Measurements from ENCODE around the gene RAB34. TPM values are rescaled to one million over a fixed set of nuclear protein-coding genes. Genes with fewer than 3 reads are reported as not detected.

RAB34 gene
- 1 to 10 TPM; 4.9 to 6.6 TPM for total RNA-seq

- H3K36me3 Mint-ChIP-seq: peaks cover 32% of the 10 kb centered on the region
- DNase-seq: peak; percentile 20
- H3K27me3 Mint-ChIP-seq: peaks cover 16% of the 10 kb centered on the region
- H3K9me3 Mint-ChIP-seq: no peaks in the 10 kb centered on the region
- ChIA-PET POLR2A (no interaction called here), CTCF (interaction anchor here (1.0 kb wide), 1 partner anchor 9 kb away, joined by 4 read pairs; the partner anchor contains the start of gene TLCD1)
- peak within 1 kb of the TSS; percentile 71 for H3K27ac Mint-ChIP-seq
- intact Hi-C loops (cut with micrococcal nuclease): loop anchor here (2.0 kb wide), 1 partner anchor 95 kb away; no protein-coding TSS in a partner anchor
- H3K4me1 Mint-ChIP-seq (ENCODE audit: low read depth): peaks cover 30% of the 10 kb centered on the region
- peak within 1 kb of the TSS; percentile 14 for H3K4me3 Mint-ChIP-seq
These were observed at the start of gene RAB34 for GRCh38 chr17:28717578-28718332. Gene RAB34, minus strand, starts transcription at chr17:28717868. Its CDS starts 602 bp downstream, at chr17:28717266.

GRCh38 chr17:28765038-28765437 is 47.4 kb upstream of the RAB34 start:
- Mint-ChIP-seq H3K27ac (peak overlapping the region; percentile 43), H3K4me1 (ENCODE audit: low read depth) (peaks cover 23% of the 10 kb centered on the region), H3K4me3 (no peak overlapping the region), H3K27me3 (no peaks in the 10 kb centered on the region), H3K36me3 (peaks cover 11% of the 10 kb centered on the region), H3K9me3 (no peaks in the 10 kb centered on the region)
- no peak for DNase-seq
- POLR2A ChIA-PET: interaction anchor here (1.5 to 3.9 kb wide), 3 partner anchors 18 to 45 kb away, joined by 4 to 23 read pairs (median 8); partner anchors contain the start of gene NEK8
- intact Hi-C loops (cut with micrococcal nuclease): no loop called here
- CTCF ChIA-PET: interaction anchor here (0.7 to 7.6 kb wide), 18 partner anchors 16 to 352 kb away, joined by 3 to 122 read pairs (median 12); partner anchors contain the start of genes FAM222B, FLOT2, NEK8 and TLCD1

- CTCF ChIA-PET: interaction anchor here (0.6 to 7.6 kb wide), 65 partner anchors 8 to 382 kb away, joined by 3 to 122 read pairs (median 6); partner anchors contain the start of genes BLTP2, DHRS13, FAM222B and FLOT2
- Mint-ChIP-seq H3K27ac (peak overlapping the region; percentile 73), H3K36me3 (peaks cover 17% of the 10 kb centered on the region), H3K27me3 (no peaks in the 10 kb centered on the region), H3K4me3 (no peak overlapping the region), H3K4me1 (ENCODE audit: low read depth) (peaks cover 23% of the 10 kb centered on the region), H3K9me3 (no peaks in the 10 kb centered on the region)
- peak; percentile 84 for DNase-seq
- intact Hi-C loops (cut with micrococcal nuclease): loop anchor here (1.0 to 5.0 kb wide), 5 partner anchors 37 to 153 kb away; partner anchors contain the start of genes DHRS13 and FAM222B
- POLR2A ChIA-PET: interaction anchor here (1.0 to 3.9 kb wide), 8 partner anchors 17 to 493 kb away, joined by 4 to 23 read pairs (median 7); partner anchors contain the start of genes FAM222B, NEK8 and RPL23A
These were observed 46.2 kb upstream of the RAB34 start for GRCh38 chr17:28763804-28764266.

- Mint-ChIP-seq H3K27me3 (no peaks in the 10 kb centered on the region), H3K9me3 (no peaks in the 10 kb centered on the region), H3K4me1 (ENCODE audit: low read depth) (peaks cover 23% of the 10 kb centered on the region), H3K4me3 (no peak overlapping the region), H3K36me3 (peaks cover 18% of the 10 kb centered on the region), H3K27ac (peak overlapping the region; percentile 73)
- ChIA-PET CTCF (interaction anchor here (0.6 to 7.6 kb wide), 63 partner anchors 8 to 354 kb away, joined by 3 to 122 read pairs (median 6); partner anchors contain the start of genes BLTP2, DHRS13, FAM222B and FLOT2), POLR2A (interaction anchor here (0.8 to 3.9 kb wide), 10 partner anchors 10 to 493 kb away, joined by 4 to 23 read pairs (median 6); partner anchors contain the start of genes FAM222B, NEK8 and RPL23A)
- intact Hi-C loops (cut with micrococcal nuclease): loop anchor here (1.0 to 5.0 kb wide), 5 partner anchors 36 to 154 kb away; partner anchors contain the start of genes DHRS13 and FAM222B
- DNase-seq: no peak
These were observed 45.6 kb upstream of the RAB34 start for GRCh38 chr17:28763137-28763799.

- Mint-ChIP-seq H3K4me3 (no peak overlapping the region), H3K27me3 (no peaks in the 10 kb centered on the region), H3K27ac (no peak overlapping the region), H3K36me3 (peaks cover 22% of the 10 kb centered on the region), H3K9me3 (no peaks in the 10 kb centered on the region), H3K4me1 (ENCODE audit: low read depth) (peaks cover 18% of the 10 kb centered on the region)
- intact Hi-C loops (cut with micrococcal nuclease): loop anchor here (5.0 kb wide), 1 partner anchor 141 kb away; the partner anchor contains the start of gene DHRS13
- CTCF ChIA-PET: interaction anchor here (0.9 to 7.6 kb wide), 6 partner anchors 12 to 192 kb away, joined by 3 to 122 read pairs (median 4); partner anchors contain the start of genes NEK8 and TLCD1
- no peak for DNase-seq
- POLR2A ChIA-PET: interaction anchor here (0.9 kb wide), 1 partner anchor 34 kb away, joined by 4 read pairs; no protein-coding TSS in a partner anchor
These were observed 43.2 kb upstream of the RAB34 start for GRCh38 chr17:28760601-28761562.

GRCh38 chr17:28759256-28759865 is 41.7 kb upstream of the RAB34 start:
- no peak overlapping the region for H3K4me3 Mint-ChIP-seq
- H3K27me3 Mint-ChIP-seq: no peaks in the 10 kb centered on the region
- no peak overlapping the region for H3K27ac Mint-ChIP-seq
- ChIA-PET CTCF (interaction anchor here (7.6 kb wide), 1 partner anchor 10 kb away, joined by 122 read pairs; no protein-coding TSS in a partner anchor), POLR2A (no interaction called here)
- H3K9me3 Mint-ChIP-seq: no peaks in the 10 kb centered on the region
- intact Hi-C loops (cut with micrococcal nuclease): no loop called here
- H3K4me1 Mint-ChIP-seq (ENCODE audit: low read depth): peaks cover 13% of the 10 kb centered on the region
- peaks cover 18% of the 10 kb centered on the region for H3K36me3 Mint-ChIP-seq
- no peak for DNase-seq

GRCh38 chr17:28758411-28759121 is 40.9 kb upstream of the RAB34 start:
- intact Hi-C loops (cut with micrococcal nuclease): no loop called here
- Mint-ChIP-seq H3K4me3 (no peak overlapping the region), H3K4me1 (ENCODE audit: low read depth) (peaks cover 8% of the 10 kb centered on the region), H3K27ac (peak overlapping the region; percentile 8), H3K36me3 (peaks cover 15% of the 10 kb centered on the region), H3K27me3 (no peaks in the 10 kb centered on the region), H3K9me3 (no peaks in the 10 kb centered on the region)
- no peak for DNase-seq
- CTCF ChIA-PET: no interaction called here
- POLR2A ChIA-PET: no interaction called here

GRCh38 chr17:28756049-28756804 is 38.6 kb upstream of the RAB34 start:
- H3K27ac Mint-ChIP-seq: no peak overlapping the region
- no peaks in the 10 kb centered on the region for H3K27me3 Mint-ChIP-seq
- no peaks in the 10 kb centered on the region for H3K4me1 Mint-ChIP-seq (ENCODE audit: low read depth)
- H3K36me3 Mint-ChIP-seq: peaks cover 15% of the 10 kb centered on the region
- DNase-seq: no peak
- no peak overlapping the region for H3K4me3 Mint-ChIP-seq
- intact Hi-C loops (cut with micrococcal nuclease): no loop called here
- H3K9me3 Mint-ChIP-seq: no peaks in the 10 kb centered on the region
- ChIA-PET CTCF (interaction anchor here (0.7 to 1.8 kb wide), 2 partner anchors 11 to 30 kb away, joined by 4 to 7 read pairs; partner anchors contain the start of gene TLCD1), POLR2A (no interaction called here)

GRCh38 chr17:28755486-28755885 is 37.8 kb upstream of the RAB34 start:
- POLR2A ChIA-PET: no interaction called here
- intact Hi-C loops (cut with micrococcal nuclease): no loop called here
- Mint-ChIP-seq H3K9me3 (no peaks in the 10 kb centered on the region), H3K36me3 (peaks cover 19% of the 10 kb centered on the region), H3K27ac (no peak overlapping the region), H3K4me1 (ENCODE audit: low read depth) (no peaks in the 10 kb centered on the region), H3K4me3 (no peak overlapping the region), H3K27me3 (no peaks in the 10 kb centered on the region)
- CTCF ChIA-PET: no interaction called here
- DNase-seq: no peak
